Measurements from ENCODE around the gene SPNS3.

DNA sequence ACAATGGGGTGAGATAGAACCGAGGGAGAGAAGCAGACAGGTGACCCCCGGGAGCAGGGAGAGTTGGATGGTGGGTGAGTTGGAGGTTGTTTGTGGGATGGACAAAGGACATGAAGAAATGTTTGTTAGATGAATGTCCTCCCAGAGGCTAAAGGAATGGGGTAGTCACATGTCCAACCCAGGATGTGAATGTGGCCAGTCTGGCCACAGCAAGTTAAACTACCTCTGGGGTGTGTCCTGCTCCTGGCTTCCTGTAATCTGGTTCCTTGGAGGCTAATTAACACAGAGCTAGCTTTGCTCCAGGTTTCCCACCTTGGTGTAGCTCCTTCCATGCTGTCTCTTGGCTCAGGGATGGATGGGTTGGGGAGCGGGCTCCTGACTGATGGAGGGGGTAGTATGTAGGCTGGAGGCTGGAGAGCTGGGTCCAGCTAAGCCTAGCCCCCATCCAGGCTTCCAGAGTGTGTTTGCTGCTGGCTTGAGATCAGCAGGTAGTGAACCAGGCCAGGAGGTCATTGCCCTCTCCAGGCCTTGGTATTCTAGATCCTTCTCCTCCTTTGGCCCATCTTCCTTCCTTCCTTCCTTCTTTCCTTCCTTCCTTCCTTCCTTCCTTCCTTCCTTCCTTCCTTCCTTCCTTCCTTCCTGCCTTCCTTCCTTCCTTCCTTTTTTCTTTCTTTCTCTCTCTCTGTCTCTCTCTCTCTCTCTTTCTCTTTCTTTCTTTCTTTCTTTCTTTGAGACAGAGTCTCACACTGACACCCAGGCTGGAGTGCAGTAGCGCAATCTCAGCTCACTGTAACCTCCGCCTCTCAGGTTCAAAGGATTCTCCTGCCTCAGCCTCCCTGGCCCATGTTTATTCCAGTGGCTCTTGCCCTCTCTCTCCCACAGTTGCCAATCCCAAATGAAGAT, 39.3 kb upstream of the SPNS3 start:
- TF ChIP-seq EZH2 (IDR thresholded peaks at IDR 0.05; ENCODE audit: low read depth, low read length, severe bottlenecking) (no peak), TEAD4 (IDR thresholded peaks at IDR 0.05; ENCODE audit: low read depth, low read length) (no peak), CTCF (IDR thresholded peaks at IDR 0.05; ENCODE audit: control extremely low read depth in 1 of 3, insufficient read depth in 1 of 3, low read depth in 1 of 3, low read length in 3 of 3) (no peak), MAX (IDR thresholded peaks at IDR 0.05) (no peak)
